Measurements from ENCODE around the gene MRGPRF. TPM values are rescaled to one million over a fixed set of nuclear protein-coding genes. Genes with fewer than 3 reads are reported as not detected.
"Not testable (repeated sequence)": the region's sequence is repeated elsewhere in the genome, so short reads cannot be mapped to it uniquely, and the experiment has no call there.

The MRGPRF gene
- total RNA-seq, 1 donor from 2014 or later = 1.2 TPM

- no peak for DNase-seq (ENCODE audit: low read depth)
- Histone ChIP-seq H3K36me3 (ENCODE audit: control insufficient read depth, insufficient read depth, low read length) (no peaks in the 10 kb centered on the region), H3K4me3 (ENCODE audit: low read depth, low read length) (no peak overlapping the region), H3K27me3 (ENCODE audit: control insufficient read depth, insufficient read depth, low read length) (peaks cover 3% of the 10 kb centered on the region)
- TF ChIP-seq CTCF (IDR thresholded peaks at IDR 0.05; ENCODE audit: insufficient read depth, low read length, poor library complexity, severe bottlenecking) = peak; percentile 40
These were observed 12.2 kb downstream of the MRGPRF start for GRCh38 chr11:69000831-69001242.

GRCh38 chr11:69000391-69000790 lies 12.7 kb downstream of the MRGPRF start:
- DNase-seq (ENCODE audit: low read depth) = no peak
- no peak for TF ChIP-seq CTCF (IDR thresholded peaks at IDR 0.05; ENCODE audit: insufficient read depth, low read length, poor library complexity, severe bottlenecking)
- H3K36me3 ChIP-seq (ENCODE audit: control insufficient read depth, insufficient read depth, low read length) = no peaks in the 10 kb centered on the region
- H3K4me3 ChIP-seq (ENCODE audit: low read depth, low read length) = no peak overlapping the region
- peaks cover 3% of the 10 kb centered on the region for H3K27me3 ChIP-seq (ENCODE audit: control insufficient read depth, insufficient read depth, low read length)

GRCh38 chr11:68999748-69000355 lies 13.2 kb downstream of the MRGPRF start:
- H3K4me3 ChIP-seq (ENCODE audit: low read depth, low read length); H3K36me3 ChIP-seq (ENCODE audit: control insufficient read depth, insufficient read depth, low read length); DNase-seq (ENCODE audit: low read depth); H3K27me3 ChIP-seq (ENCODE audit: control insufficient read depth, insufficient read depth, low read length): not testable (repeated sequence)

GRCh38 chr11:68999093-68999747 lies 13.8 kb downstream of the MRGPRF start:
- Histone ChIP-seq H3K4me3 (ENCODE audit: low read depth, low read length) (no peak overlapping the region), H3K36me3 (ENCODE audit: control insufficient read depth, insufficient read depth, low read length) (no peaks in the 10 kb centered on the region), H3K27me3 (ENCODE audit: control insufficient read depth, insufficient read depth, low read length) (peaks cover 3% of the 10 kb centered on the region)
- no peak for DNase-seq (ENCODE audit: low read depth)
- no peak for TF ChIP-seq CTCF (IDR thresholded peaks at IDR 0.05; ENCODE audit: insufficient read depth, low read length, poor library complexity, severe bottlenecking)

GRCh38 chr11:68998390-68998911 lies 14.6 kb downstream of the MRGPRF start:
- Histone ChIP-seq H3K4me3 (ENCODE audit: low read depth, low read length) (no peak overlapping the region), H3K27me3 (ENCODE audit: control insufficient read depth, insufficient read depth, low read length) (peaks cover 3% of the 10 kb centered on the region), H3K36me3 (ENCODE audit: control insufficient read depth, insufficient read depth, low read length) (no peaks in the 10 kb centered on the region)
- TF ChIP-seq CTCF (IDR thresholded peaks at IDR 0.05; ENCODE audit: insufficient read depth, low read length, poor library complexity, severe bottlenecking) = no peak
- no peak for DNase-seq (ENCODE audit: low read depth)

- no peaks in the 10 kb centered on the region for H3K36me3 ChIP-seq (ENCODE audit: control insufficient read depth, insufficient read depth, low read length)
- DNase-seq (ENCODE audit: low read depth) = no peak
- no peak overlapping the region for H3K4me3 ChIP-seq (ENCODE audit: low read depth, low read length)
- peaks cover 3% of the 10 kb centered on the region for H3K27me3 ChIP-seq (ENCODE audit: control insufficient read depth, insufficient read depth, low read length)
- TF ChIP-seq CTCF (IDR thresholded peaks at IDR 0.05; ENCODE audit: insufficient read depth, low read length, poor library complexity, severe bottlenecking) = no peak
These were observed 15.1 kb downstream of the MRGPRF start for GRCh38 chr11:68997995-68998348.
